ENCODE results near the gene ASF1A.

DNA sequence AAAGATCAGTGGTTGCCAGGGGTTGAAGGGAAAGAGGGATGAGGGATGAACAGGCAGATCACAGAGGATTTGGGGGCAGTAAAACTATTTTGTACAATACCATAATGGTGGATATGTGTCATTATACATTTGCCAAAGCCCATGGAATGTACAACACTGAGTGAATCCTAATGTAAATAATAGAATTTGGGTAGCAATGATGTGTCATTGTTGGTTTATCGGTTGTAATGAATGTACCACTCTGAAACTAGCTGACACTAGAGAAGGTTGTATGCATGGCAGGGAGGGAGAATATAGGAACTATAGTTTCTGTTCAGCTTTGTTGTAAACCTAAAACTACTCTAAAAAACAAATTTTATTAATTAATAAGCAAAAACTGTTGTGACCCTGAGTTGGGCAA, 17.8 kb upstream of the ASF1A start:
- TF ChIP-seq CTCF (conservative IDR thresholded peaks at IDR 0.05; ENCODE audit: low read length) = no peak
- no peak for TF ChIP-seq EZH2phosphoT487 (IDR thresholded peaks at IDR 0.05; ENCODE audit: borderline replicate concordance)

Data from Loucy (cell line).